Endothelial cell of umbilical vein (primary cell): ENCODE measurements around the gene ADARB2. TPM values are rescaled to one million over a fixed set of nuclear protein-coding genes. Genes with fewer than 3 reads are reported as not detected.

Experiments
- BruUV-seq: library from RNA; stranded (reverse); fragments of 400-500 nt; replicated peaks from 2 replicates; lab custom pipeline; 2021; lab: Mats Ljungman, UMichigan
- CTCF ChIA-PET: fragments of 300-600, 350-600 bp; sonication (Branson Sonifier 250); formaldehyde crosslinking; loops from one replicate; lab custom pipeline; 2021; ENCODE audit warnings: antibody characterized with exemption, inconsistent platforms; lab: Charles Lee
- POLR2A ChIA-PET: fragments of 300-600, 350-600 bp; sonication (Branson Sonifier 250); formaldehyde crosslinking; loops from one replicate; lab custom pipeline; 2021; ENCODE audit warnings: antibody characterized with exemption, inconsistent platforms; lab: Charles Lee
- DNase-seq: peaks from one replicate; pipeline ENCODE4 v3.0.0-alpha.2; 2011; ENCODE audit warnings: low read depth, low spot score
- FAIRE-seq: peaks from 2 replicates; lab custom pipeline; 2011; peaks lifted over from hg19 to GRCh38; lab: Jason Lieb, UNC
- H2AFZ ChIP-seq: 2 replicates; pipeline ENCODE4 v1.6.0; 2012; ENCODE audit warnings: low read depth, low read length, control low read depth, inconsistent platforms
- H3K27ac ChIP-seq: 2 replicates; pipeline ENCODE4 v1.5.1; 2011; ENCODE audit warnings: low read depth, mild to moderate bottlenecking, control low read depth, low read length, moderate library complexity; ENCODE audit not compliant: insufficient read depth
- H3K27me3 ChIP-seq, 2 experiments: 2 replicates each; pipeline versions ENCODE4 v1.6.0 to v1.6.1; 2011; ENCODE audit warnings: low read length in 2 of 2, mixed read lengths in 1 of 2; ENCODE audit not compliant: control insufficient read depth in 2 of 2, insufficient read depth in 2 of 2
- H3K36me3 ChIP-seq, 2 experiments: 2 replicates in 1 of 2; 3 replicates in 1 of 2; pipeline ENCODE4 v1.5.1; 2011; ENCODE audit warnings: low read length in 2 of 2, mild to moderate bottlenecking in 1 of 2, moderate library complexity in 1 of 2; ENCODE audit not compliant: control insufficient read depth in 2 of 2, insufficient read depth in 2 of 2; ENCODE audit errors: extremely low read depth in 1 of 2
- H3K4me1 ChIP-seq: 3 replicates; pipeline ENCODE4 v1.5.1; 2011; ENCODE audit warnings: mild to moderate bottlenecking, low read length; ENCODE audit not compliant: control insufficient read depth, insufficient read depth; ENCODE audit errors: extremely low read depth
- H3K4me2 ChIP-seq: 2 replicates; pipeline ENCODE4 v1.6.1; 2011; ENCODE audit warnings: low read length, control low read depth, mixed read lengths; ENCODE audit not compliant: insufficient read depth
- H3K4me3 ChIP-seq, 3 experiments: fragments of 200-600 bp in 1 of 3; sonication (generic), shearing (Covaris generic) in 1 of 3; replicated peaks in 1 of 3; 2 replicates each; pipeline ENCODE4 v1.5.1; 2011 to 2016; ENCODE audit warnings: control low read depth in 3 of 3, low read length in 3 of 3, mild to moderate bottlenecking in 2 of 3, inconsistent platforms in 1 of 3, low read depth in 1 of 3, moderate library complexity in 1 of 3; ENCODE audit not compliant: insufficient read depth in 1 of 3
- H3K79me2 ChIP-seq: 2 replicates; pipeline ENCODE4 v1.6.0; 2012; ENCODE audit warnings: low read length, inconsistent platforms; ENCODE audit not compliant: control insufficient read depth, insufficient read depth
- H3K9ac ChIP-seq: replicated peaks from 2 replicates; pipeline ENCODE3; 2011; ENCODE audit warnings: low read length, control low read depth; ENCODE audit not compliant: insufficient read depth; ENCODE audit errors: extremely low read depth
- H3K9me1 ChIP-seq: replicated peaks from 3 replicates; pipeline ENCODE4 v1.6.0; 2011; ENCODE audit warnings: mild to moderate bottlenecking, low read length; ENCODE audit not compliant: control insufficient read depth, insufficient read depth; ENCODE audit errors: extremely low read depth
- H3K9me3 ChIP-seq: replicated peaks from 2 replicates; pipeline ENCODE4 v1.5.1; 2012; ENCODE audit warnings: low read length, inconsistent platforms; ENCODE audit not compliant: control insufficient read depth, insufficient read depth
- H4K20me1 ChIP-seq: replicated peaks from 2 replicates; pipeline ENCODE3; 2011; ENCODE audit warnings: mild to moderate bottlenecking, low read length; ENCODE audit not compliant: control insufficient read depth, insufficient read depth; ENCODE audit errors: extremely low read depth
- CTCF ChIP-seq, 2 donors: IDR thresholded peaks; 1 replicate in 1 of 2; 2 replicates in 1 of 2; pipeline ENCODE4 v1.5.1; 2011; ENCODE audit warnings: low read length in 2 of 2, mild to moderate bottlenecking in 2 of 2, moderate library complexity in 2 of 2, control low read depth in 1 of 2, inconsistent platforms in 1 of 2, low read depth in 1 of 2; ENCODE audit not compliant: insufficient read depth in 1 of 2; ENCODE audit errors: extremely low read depth in 1 of 2
- EZH2 ChIP-seq: IDR thresholded peaks from 2 replicates; pipeline ENCODE4 v1.6.1; 2012; ENCODE audit warnings: borderline replicate concordance, low read depth, mild to moderate bottlenecking, moderate library complexity, low read length, inconsistent platforms; ENCODE audit not compliant: severe bottlenecking
- FOS ChIP-seq: IDR thresholded peaks from 2 replicates; pipeline ENCODE4 v1.6.1; 2011; ENCODE audit warnings: mild to moderate bottlenecking, low read length, moderate library complexity, borderline replicate concordance; ENCODE audit not compliant: insufficient read depth
- GATA2 ChIP-seq: IDR thresholded peaks from 2 replicates; pipeline ENCODE4 v1.7.0; 2011; ENCODE audit warnings: low read depth, mild to moderate bottlenecking, moderate library complexity, mixed read lengths, low read length; ENCODE audit not compliant: insufficient read length, insufficient read depth
- JUN ChIP-seq: IDR thresholded peaks from 2 replicates; pipeline ENCODE4 v1.6.1; 2011; ENCODE audit warnings: borderline replicate concordance, low read depth; ENCODE audit not compliant: insufficient read length, insufficient read depth
- MAX ChIP-seq: IDR thresholded peaks from 2 replicates; pipeline ENCODE4 v1.6.1; 2011; ENCODE audit not compliant: insufficient read depth, insufficient read length
- MYC ChIP-seq: IDR thresholded peaks from one replicate; pipeline ENCODE4 v1.6.1; 2011; ENCODE audit warnings: mild to moderate bottlenecking, low read depth, low read length
- POLR2A ChIP-seq: IDR thresholded peaks from 2 replicates; pipeline ENCODE4 v1.6.1; 2012; ENCODE audit warnings: low read depth, mild to moderate bottlenecking, control low read depth, low read length
- POLR2AphosphoS5 ChIP-seq: IDR thresholded peaks from 2 replicates; pipeline ENCODE4 v1.6.1; 2012; ENCODE audit warnings: low read depth, mild to moderate bottlenecking, control low read depth, low read length, moderate library complexity; ENCODE audit not compliant: insufficient read depth
- dilution Hi-C: fragments of 300-500 bp; cut with MboI; formaldehyde crosslinking; loops from one replicate; pipeline ENCODE4 v1.15.0; 2019; ENCODE audit warnings: low sequenced_read_pairs; ENCODE audit not compliant: extremely low pct_ligation_motif_present
- intact Hi-C: fragments of 100-400 bp; cut with micrococcal nuclease; formaldehyde crosslinking; loops from one replicate; pipeline ENCODE4 v1.10.0; 2022
- polyA plus RNA-seq, 4 experiments: library from polyadenylated mRNA; depleted of rRNA in 3 of 4; stranded (reverse) in 3 of 4; unstranded in 1 of 4; fragments of >200 nt; gene quantifications; 2 replicates each; pipeline versions ENCODE4 v1.2.1 to v1.2.3, GENCODE V29; 2011 to 2012; ENCODE audit warnings: missing spikeins in 1 of 4
- total RNA-seq: library from RNA; stranded (reverse); gene quantifications from 2 replicates; pipeline ENCODE4 v1.2.3, GENCODE V29; 2021

Gene ADARB2
- total and polyA plus RNA-seq, 2 donors (not counting 3 experiments of a cell fraction or from before 2014, with no cell fraction given) = not detected

GRCh38 chr10:1348773-1349050 lies 388.6 kb downstream of the ADARB2 start:
- dilution Hi-C loops (no loop called here), intact Hi-C loops (no loop called here)
- H2AFZ ChIP-seq = no peak overlapping the region
- FAIRE-seq = no peak
- no peaks in the 10 kb centered on the region for H3K9me3 ChIP-seq
- no peak overlapping the region for H3K4me3 ChIP-seq
- no TSS peak for BruUV-seq
- no peak for DNase-seq
- no peaks in the 10 kb centered on the region for H3K36me3 ChIP-seq
- H3K4me2 ChIP-seq = no peak overlapping the region
- no peaks in the 10 kb centered on the region for H3K9me1 ChIP-seq
- no peak for TF ChIP-seq CTCF (IDR thresholded peaks at IDR 0.05; ENCODE audit: extremely low read depth in 1 of 2, insufficient read depth in 1 of 2, low read depth in 1 of 2, low read length in 2 of 2)
- TF ChIP-seq POLR2AphosphoS5 = no peak
- TF ChIP-seq POLR2A = no peak
- no peak for TF ChIP-seq FOS
- TF ChIP-seq GATA2 = no peak
- no peak for TF ChIP-seq EZH2
- TF ChIP-seq JUN = no peak
- no peak for TF ChIP-seq MYC
- no peak for TF ChIP-seq MAX
- ChIA-PET POLR2A (no interaction called here), CTCF (no interaction called here)
- no peak overlapping the region for H3K27ac ChIP-seq
- H3K4me1 ChIP-seq = no peaks in the 10 kb centered on the region
- no peaks in the 10 kb centered on the region for H4K20me1 ChIP-seq
- H3K9ac ChIP-seq = no peak overlapping the region
- no peaks in the 10 kb centered on the region for H3K79me2 ChIP-seq
- no peaks in the 10 kb centered on the region for H3K27me3 ChIP-seq
